Thyroid gland (tissue), 4 donors: Measurements from ENCODE around the gene EBP. TPM values are rescaled to one million over a fixed set of nuclear protein-coding genes. Genes with fewer than 3 reads are reported as not detected.
A peak's percentile ranks its signal among the peaks of the same experiment; 100 is the strongest.

Source experiments
- DNase-seq, 2 donors: peaks; one replicate each; pipeline ENCODE4 v3.0.0-alpha.2; 2019
- H3K27ac ChIP-seq, 3 donors: fragments of 200-600 bp; sonication (generic); 1 replicate in 2 of 3; 2 replicates in 1 of 3; pipeline ENCODE4 v1.5.1; 2016 to 2019; ENCODE audit warnings: mild to moderate bottlenecking in 1 of 3, moderate library complexity in 1 of 3
- H3K27me3 ChIP-seq: fragments of 200-600 bp; sonication (generic); one replicate; pipeline ENCODE4 v1.5.1; 2019
- H3K36me3 ChIP-seq, 2 donors: fragments of 200-600 bp; sonication (generic); one replicate each; pipeline ENCODE4 v1.5.1; 2016 to 2019
- H3K4me1 ChIP-seq, 2 donors: fragments of 200-600 bp; sonication (generic); one replicate each; pipeline ENCODE4 v1.5.1; 2017 to 2019
- H3K4me3 ChIP-seq, 3 donors: fragments of 200-600 bp; sonication (generic); replicated peaks in 1 of 3; 1 replicate in 2 of 3; 2 replicates in 1 of 3; pipeline ENCODE4 v1.5.1; 2016; ENCODE audit warnings: mild to moderate bottlenecking in 1 of 3
- H3K9me3 ChIP-seq: fragments of 200-600 bp; sonication (generic); one replicate; pipeline ENCODE4 v1.5.1; 2017
- CTCF ChIP-seq, 6 experiments: fragments of 200-600 bp in 3 of 6; fragments of 450-650 bp in 3 of 6; sonication (generic) in 3 of 6; IDR thresholded peaks; one replicate each; pipeline ENCODE4 v1.5.1; 2016 to 2019; ENCODE audit warnings: antibody characterized with exemption in 6 of 6, mild to moderate bottlenecking in 2 of 6, inconsistent platforms in 1 of 6, moderate library complexity in 1 of 6
- POLR2A ChIP-seq, 2 donors: fragments of 450-650 bp; IDR thresholded peaks; one replicate each; pipeline ENCODE4 v1.6.1; 2017; ENCODE audit warnings: antibody characterized with exemption in 2 of 2, mild to moderate bottlenecking in 2 of 2, moderate library complexity in 1 of 2
- WGBS, 2 donors: methylation state at CpG; one replicate each; pipeline ENCODE4 v1.1.5; 2017; 5-methylcytosine and 5-hydroxymethylcytosine counted together
- intact Hi-C: fragments of 100-400 bp; cut with DNase I; formaldehyde crosslinking; loops from one replicate; pipeline ENCODE4 v1.15.1; 2023
- total RNA-seq, 4 donors: library from RNA; depleted of rRNA; stranded (reverse); fragments of >200 nt; gene quantifications; one replicate each; pipeline ENCODE4 v1.2.3, GENCODE V29; 2016

The EBP gene
- total RNA-seq, 4 donors from 2014 or later, result 11.0 to 43.5 (median 35.5) TPM

- Histone ChIP-seq H3K27ac (peak overlapping the region in 1 of 3 donors; percentile 70), H3K4me3 (peak overlapping the region; percentile 46 to 79 (median 66)), H3K4me1 (no peaks in the 10 kb centered on the region), H3K36me3 (no peaks in the 10 kb centered on the region), H3K27me3 (no peaks in the 10 kb centered on the region), H3K9me3 (no peaks in the 10 kb centered on the region)
- WGBS, 2 donors, result 0 to 20% methylated on average over 1 to 6 of the region's 16 CpGs
- DNase-seq, result no peak
- TF ChIP-seq POLR2A (IDR thresholded peaks at IDR 0.05), result no peak
- no peak for TF ChIP-seq CTCF (IDR thresholded peaks at IDR 0.05)
- intact Hi-C loops, result no loop called here
Measured at GRCh38 chrX:48509245-48509590, 12.4 kb upstream of the EBP start.

GRCh38 chrX:48509619-48510018 lies 12.0 kb upstream of the EBP start:
- no peak for DNase-seq
- TF ChIP-seq CTCF (IDR thresholded peaks at IDR 0.05), result no peak
- no peak for TF ChIP-seq POLR2A (IDR thresholded peaks at IDR 0.05)
- H3K27me3 ChIP-seq, result no peaks in the 10 kb centered on the region
- H3K4me3 ChIP-seq, result peak overlapping the region in 1 of 3 donors; percentile 46
- WGBS, 2 donors, result 38 to 75% methylated on average over 6 of the region's 11 CpGs
- no peak overlapping the region for H3K27ac ChIP-seq
- H3K4me1 ChIP-seq, result no peaks in the 10 kb centered on the region
- no peaks in the 10 kb centered on the region for H3K36me3 ChIP-seq
- intact Hi-C loops, result no loop called here
- H3K9me3 ChIP-seq, result no peaks in the 10 kb centered on the region

- Histone ChIP-seq H3K36me3 (no peaks in the 10 kb centered on the region), H3K27ac (no peak overlapping the region), H3K9me3 (no peaks in the 10 kb centered on the region), H3K4me3 (no peak overlapping the region), H3K27me3 (no peaks in the 10 kb centered on the region), H3K4me1 (no peaks in the 10 kb centered on the region)
- intact Hi-C loops, result no loop called here
- no peak for TF ChIP-seq POLR2A (IDR thresholded peaks at IDR 0.05)
- peak in 2 of 6 experiments; percentile 23 to 33 for TF ChIP-seq CTCF (IDR thresholded peaks at IDR 0.05)
- WGBS, 2 donors, result 73 to 86% methylated on average over 4 of the region's 4 CpGs
- DNase-seq, result peak; percentile 27 to 30
Measured at GRCh38 chrX:48511560-48511959, 10.0 kb upstream of the EBP start.

GRCh38 chrX:48512371-48512935 lies 9.2 kb upstream of the EBP start:
- Histone ChIP-seq H3K4me1 (no peaks in the 10 kb centered on the region), H3K27ac (no peak overlapping the region), H3K27me3 (no peaks in the 10 kb centered on the region), H3K36me3 (no peaks in the 10 kb centered on the region), H3K9me3 (no peaks in the 10 kb centered on the region), H3K4me3 (no peak overlapping the region)
- no peak for DNase-seq
- no peak for TF ChIP-seq CTCF (IDR thresholded peaks at IDR 0.05)
- no peak for TF ChIP-seq POLR2A (IDR thresholded peaks at IDR 0.05)
- 94 to 97% methylated on average over 5 to 11 of the region's 20 CpGs for WGBS, 2 donors
- intact Hi-C loops, result no loop called here

- 100% methylated on average over 4 of the region's 4 CpGs; no CpG with 5 or more reads in 1 of the 2 donors for WGBS, 2 donors
- no peak overlapping the region for H3K27ac ChIP-seq
Measured at GRCh38 chrX:48513670-48514069, 7.9 kb upstream of the EBP start.

More at GRCh38 chrX:48513670-48514069, 7.9 kb upstream of the EBP start:
- no peaks in the 10 kb centered on the region for H3K9me3 ChIP-seq
- H3K4me3 ChIP-seq, result no peak overlapping the region
- no peak for DNase-seq
- intact Hi-C loops, result no loop called here
- H3K36me3 ChIP-seq, result no peaks in the 10 kb centered on the region
- H3K4me1 ChIP-seq, result no peaks in the 10 kb centered on the region
- no peaks in the 10 kb centered on the region for H3K27me3 ChIP-seq
- TF ChIP-seq CTCF (IDR thresholded peaks at IDR 0.05) (no peak), POLR2A (IDR thresholded peaks at IDR 0.05) (no peak)
